ENCODE measurements around the gene LAMC3.

GRCh38 chr9:131084661-131085369 lies 75.8 kb downstream of the LAMC3 start:
- TF ChIP-seq CTCF (conservative IDR thresholded peaks at IDR 0.05; ENCODE audit: low read depth, low read length), result no peak
- no peak for TF ChIP-seq EZH2 (IDR thresholded peaks at IDR 0.05; ENCODE audit: borderline replicate concordance, low read depth, low read length, poor library complexity, severe bottlenecking)

Data from A673 (cell line).